Skeletal muscle tissue (tissue), 4 donors: Measurements from ENCODE around the gene SHANK1. TPM values are rescaled to one million over a fixed set of nuclear protein-coding genes. Genes with fewer than 3 reads are reported as not detected.
A peak's percentile ranks its signal among the peaks of the same experiment; 100 is the strongest.

Experiments
- H3K27ac ChIP-seq: one replicate; pipeline ENCODE4 v1.7.0; 2013; ENCODE audit warnings: mild to moderate bottlenecking, low read depth, low read length, inconsistent platforms
- H3K27me3 ChIP-seq, 3 donors: one replicate each; pipeline ENCODE4 v1.7.0; 2013; ENCODE audit warnings: low read length in 3 of 3; ENCODE audit not compliant: control insufficient read depth in 3 of 3, insufficient read depth in 3 of 3
- H3K36me3 ChIP-seq, 3 donors: one replicate each; pipeline ENCODE4 v1.7.0; 2013; ENCODE audit warnings: low read length in 3 of 3; ENCODE audit not compliant: control insufficient read depth in 3 of 3, insufficient read depth in 3 of 3
- H3K4me1 ChIP-seq, 3 donors: one replicate each; pipeline ENCODE4 v1.7.0; 2013; ENCODE audit warnings: low read length in 3 of 3, mild to moderate bottlenecking in 3 of 3; ENCODE audit not compliant: control insufficient read depth in 3 of 3, insufficient read depth in 3 of 3
- H3K4me3 ChIP-seq, 3 donors: one replicate each; pipeline ENCODE4 v1.7.0; 2013; ENCODE audit warnings: low read length in 3 of 3
- H3K9ac ChIP-seq, 3 donors: one replicate each; pipeline ENCODE4 v1.7.0; 2013; ENCODE audit warnings: low read length in 3 of 3, mild to moderate bottlenecking in 3 of 3, moderate library complexity in 2 of 3, low read depth in 1 of 3
- H3K9me3 ChIP-seq, 3 donors: one replicate each; pipeline ENCODE4 v1.7.0; 2013; ENCODE audit warnings: low read length in 3 of 3; ENCODE audit not compliant: control insufficient read depth in 3 of 3
- total RNA-seq: library from RNA; depleted of rRNA; stranded (reverse); fragments of >200 nt; gene quantifications from one replicate; pipeline ENCODE4 v1.2.3, GENCODE V29; 2014
- donor health status: Osteomylitis.

Gene SHANK1
- total RNA-seq, 1 donor from 2014 or later = 6.8 TPM

- no peaks in the 10 kb centered on the region for H3K9me3 ChIP-seq
- H3K27me3 ChIP-seq = peaks cover 16 to 64% (median 47%) of the 10 kb centered on the region in 3 donors
- H3K9ac ChIP-seq = peak overlapping the region in 1 of 3 donors; percentile 2
- H3K4me3 ChIP-seq = peak overlapping the region; percentile 22 to 63 (median 32)
- peaks cover 8 to 24% (median 13%) of the 10 kb centered on the region in 3 donors for H3K4me1 ChIP-seq
- no peak overlapping the region for H3K27ac ChIP-seq
- H3K36me3 ChIP-seq = no peaks in the 10 kb centered on the region
Observed at GRCh38 chr19:50722201-50723013, 2.8 kb upstream of the SHANK1 start.

DNA sequence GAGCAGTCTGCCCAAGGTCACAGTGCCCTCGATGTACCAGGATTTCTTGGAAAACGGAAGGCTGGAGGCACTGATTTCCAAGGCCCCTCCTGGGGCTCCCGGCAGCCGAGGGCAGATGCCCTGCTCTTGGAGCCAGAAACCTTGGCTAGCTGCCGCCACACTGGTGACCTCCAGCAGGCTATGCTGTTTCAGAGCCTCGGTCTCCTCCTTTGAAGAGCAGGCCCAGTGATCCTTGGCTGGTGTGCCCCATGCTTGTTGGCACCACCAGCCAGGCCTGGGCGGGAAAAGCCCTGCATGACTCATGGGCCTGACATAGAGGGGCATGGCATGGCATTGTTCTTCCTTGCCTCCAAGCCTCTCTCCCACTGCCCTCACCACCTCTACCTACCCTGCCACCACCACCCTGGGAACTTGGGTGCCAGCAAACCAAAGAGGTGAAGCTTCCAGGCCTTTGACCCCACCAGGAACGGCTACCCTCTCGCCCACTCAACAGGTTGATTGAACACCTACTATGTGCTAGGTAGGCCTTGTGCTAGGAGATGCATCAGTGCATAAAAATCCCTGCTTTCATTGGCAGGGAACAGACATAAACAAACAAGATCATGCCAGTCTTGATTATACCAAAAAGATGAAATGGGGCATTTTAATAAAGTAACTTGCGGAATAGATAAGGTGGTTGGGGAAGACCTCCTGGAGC is 2.0 kb upstream of the SHANK1 start:
- H3K4me3 ChIP-seq = no peak overlapping the region
- H3K4me1 ChIP-seq = peaks cover 8 to 27% (median 13%) of the 10 kb centered on the region in 3 donors
- no peak overlapping the region for H3K9ac ChIP-seq
- H3K27me3 ChIP-seq = peaks cover 20 to 66% (median 50%) of the 10 kb centered on the region in 3 donors
- no peaks in the 10 kb centered on the region for H3K36me3 ChIP-seq
- no peaks in the 10 kb centered on the region for H3K9me3 ChIP-seq
- no peak overlapping the region for H3K27ac ChIP-seq

DNA sequence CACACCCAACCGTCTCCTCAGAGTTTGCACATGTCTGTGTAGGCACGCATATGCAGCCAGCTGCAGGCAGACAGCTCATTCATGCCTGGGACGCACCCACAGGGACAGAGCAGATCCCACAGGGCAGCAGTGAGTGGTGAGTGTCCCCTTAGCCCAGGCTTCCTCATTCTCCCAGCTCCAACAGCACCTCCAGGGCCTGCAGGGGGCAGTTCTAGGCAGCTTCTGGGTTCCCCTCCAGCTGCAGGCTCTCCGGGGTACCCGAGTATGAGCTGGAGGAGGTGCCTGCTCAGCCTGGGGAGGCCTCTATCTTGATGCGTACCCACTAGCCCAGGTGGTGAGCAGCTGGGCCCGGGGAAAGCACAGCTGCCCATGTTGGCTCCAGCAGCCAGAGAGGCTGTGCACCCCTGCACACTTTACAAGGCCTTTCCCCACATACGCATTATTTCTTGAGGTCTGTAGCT is 1.3 kb upstream of the SHANK1 start:
- Histone ChIP-seq H3K9me3 (no peaks in the 10 kb centered on the region), H3K4me3 (no peak overlapping the region), H3K27ac (no peak overlapping the region), H3K27me3 (peaks cover 20 to 65% (median 45%) of the 10 kb centered on the region in 3 donors), H3K36me3 (no peaks in the 10 kb centered on the region), H3K9ac (no peak overlapping the region), H3K4me1 (peaks cover 8 to 27% (median 11%) of the 10 kb centered on the region in 3 donors)

DNA sequence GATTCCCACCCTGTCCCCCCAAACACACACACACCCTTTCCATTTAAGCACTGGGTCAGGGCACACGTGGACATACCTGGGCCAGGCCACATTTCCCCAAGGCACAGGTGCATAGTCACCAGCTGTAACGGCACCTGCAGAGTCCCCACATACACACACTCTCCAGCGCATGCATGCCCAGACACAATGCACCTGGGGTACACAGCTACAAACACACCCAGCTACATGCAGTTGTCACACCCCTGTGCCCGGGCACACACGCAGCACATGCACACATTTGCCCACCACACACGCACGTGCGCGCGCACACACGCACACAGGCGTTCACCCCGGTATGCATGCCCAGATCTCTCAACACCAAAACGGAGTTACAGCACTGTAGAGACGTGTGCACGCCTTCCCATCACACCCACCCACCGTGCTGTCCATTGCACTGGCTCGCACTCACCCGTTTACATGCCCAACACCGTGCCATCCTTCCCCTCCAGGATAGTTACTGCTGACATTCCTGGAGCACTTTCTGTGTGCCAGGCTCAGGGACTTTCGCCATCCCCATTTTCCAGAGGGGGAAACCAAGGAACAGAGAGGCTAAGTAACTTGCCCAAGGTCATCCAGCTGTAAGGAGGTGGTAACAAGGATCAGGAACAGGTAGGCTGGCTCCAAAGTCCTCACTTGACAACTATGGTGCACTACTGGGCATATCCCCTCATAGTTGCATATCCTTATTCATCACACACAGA is 749 bp upstream of the SHANK1 start:
- no peaks in the 10 kb centered on the region for H3K36me3 ChIP-seq
- no peak overlapping the region for H3K27ac ChIP-seq
- no peak overlapping the region for H3K4me3 ChIP-seq
- peaks cover 20 to 59% (median 39%) of the 10 kb centered on the region in 3 donors for H3K27me3 ChIP-seq
- peaks cover 6 to 21% (median 8%) of the 10 kb centered on the region in 3 donors for H3K4me1 ChIP-seq
- no peaks in the 10 kb centered on the region for H3K9me3 ChIP-seq
- no peak overlapping the region for H3K9ac ChIP-seq

GRCh38 chr19:50719119-50719435 is 525 bp downstream of the SHANK1 start:
- Histone ChIP-seq H3K27me3 (peaks cover 21 to 55% (median 37%) of the 10 kb centered on the region in 3 donors), H3K27ac (no peak overlapping the region), H3K36me3 (no peaks in the 10 kb centered on the region), H3K9ac (no peak overlapping the region), H3K4me1 (peaks cover 3 to 12% (median 6%) of the 10 kb centered on the region in 3 donors), H3K9me3 (no peaks in the 10 kb centered on the region), H3K4me3 (no peak overlapping the region)

DNA sequence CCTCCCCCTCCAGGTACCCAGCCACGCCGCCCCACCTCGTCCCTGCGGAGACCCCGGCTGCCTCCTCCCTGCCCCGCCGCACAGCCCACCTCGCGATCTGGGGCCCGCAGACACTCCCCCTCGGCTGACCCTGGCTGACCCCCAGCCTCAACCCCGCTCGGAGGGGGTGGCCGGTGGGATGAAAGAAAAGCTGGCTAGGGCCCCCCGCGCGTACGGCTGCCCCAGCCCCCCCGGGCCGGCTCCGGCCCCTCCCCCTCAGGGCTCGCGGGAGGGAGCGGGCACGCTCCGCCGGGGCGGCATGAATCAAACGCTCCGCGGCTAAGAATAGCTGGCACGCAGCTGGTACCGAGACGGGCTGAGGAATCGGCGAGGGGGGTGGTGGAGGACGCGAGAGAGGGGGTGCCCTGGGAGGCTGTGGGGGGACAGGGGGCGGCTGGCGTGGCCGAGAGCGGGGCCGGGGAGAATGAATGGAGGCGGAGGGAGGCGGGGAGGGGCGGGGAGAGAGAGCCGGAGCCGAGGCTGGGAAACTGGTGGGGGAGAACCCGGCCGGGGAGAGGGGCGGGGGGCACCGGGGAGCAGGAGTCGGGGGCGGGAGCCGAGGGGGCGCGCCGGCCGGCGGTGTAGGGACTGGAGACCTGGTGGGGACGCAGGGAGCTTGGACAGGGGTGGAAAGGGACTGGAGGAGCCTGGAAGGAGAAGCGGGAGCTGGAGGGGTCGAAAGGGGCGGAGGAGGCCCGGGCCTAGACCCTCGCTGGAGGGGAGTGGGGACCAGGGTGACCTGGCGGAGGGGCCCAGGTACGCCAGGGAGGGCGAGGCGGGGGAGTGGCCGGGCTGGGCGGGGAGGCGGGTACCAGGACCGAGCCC is 1.1 kb downstream of the SHANK1 start:
- H3K9me3 ChIP-seq = no peaks in the 10 kb centered on the region
- H3K27ac ChIP-seq = no peak overlapping the region
- peaks cover under 1 to 9% (median 4%) of the 10 kb centered on the region in 3 donors for H3K4me1 ChIP-seq
- no peaks in the 10 kb centered on the region for H3K36me3 ChIP-seq
- H3K9ac ChIP-seq = no peak overlapping the region
- H3K4me3 ChIP-seq = no peak overlapping the region
- peaks cover 23 to 54% (median 33%) of the 10 kb centered on the region in 3 donors for H3K27me3 ChIP-seq

GRCh38 chr19:50717891-50718254 is 1.7 kb downstream of the SHANK1 start:
- H3K36me3 ChIP-seq = no peaks in the 10 kb centered on the region
- H3K27ac ChIP-seq = no peak overlapping the region
- H3K9me3 ChIP-seq = no peaks in the 10 kb centered on the region
- H3K27me3 ChIP-seq = peaks cover 20 to 48% (median 31%) of the 10 kb centered on the region in 3 donors
- peaks cover 0 to 7% (median 4%) of the 10 kb centered on the region in 3 donors for H3K4me1 ChIP-seq
- H3K9ac ChIP-seq = no peak overlapping the region
- no peak overlapping the region for H3K4me3 ChIP-seq

DNA sequence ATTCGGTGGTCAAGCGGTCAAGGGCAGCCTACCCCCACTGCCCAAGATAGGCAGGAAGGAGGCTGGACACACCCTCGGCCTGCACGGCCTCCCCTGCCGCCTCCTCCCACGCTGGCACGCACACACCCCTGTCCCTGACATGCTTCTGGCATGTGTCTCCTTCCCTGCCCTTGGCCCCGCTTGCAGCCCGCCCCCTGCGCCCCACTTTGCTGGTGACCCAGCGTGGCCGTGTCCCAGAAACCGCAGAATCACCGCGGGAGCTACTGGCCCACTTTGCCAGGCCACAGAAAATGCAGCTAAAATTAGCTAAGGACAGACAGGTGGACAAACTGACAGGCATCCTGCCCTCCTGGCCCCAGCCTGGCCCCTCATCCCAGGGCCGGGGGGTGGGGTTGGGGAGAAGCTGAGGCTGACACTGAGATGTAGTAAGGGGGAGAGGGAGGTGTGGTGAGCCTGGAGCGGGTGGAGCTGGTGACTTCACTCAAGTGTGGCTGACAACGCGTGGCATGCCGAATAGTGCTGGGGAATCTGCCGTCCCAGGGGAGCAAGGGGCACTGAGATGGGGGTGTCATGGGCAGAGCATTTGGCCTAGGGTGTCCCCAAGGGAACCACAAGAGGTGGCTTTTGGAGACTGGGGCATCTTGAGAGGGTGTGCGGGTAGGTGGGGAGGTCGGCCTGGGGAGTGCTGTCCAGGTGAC is 2.4 kb downstream of the SHANK1 start:
- Histone ChIP-seq H3K9me3 (no peaks in the 10 kb centered on the region), H3K27me3 (peaks cover 20 to 50% (median 31%) of the 10 kb centered on the region in 3 donors), H3K27ac (no peak overlapping the region)

More for the DNA sequence above, 2.4 kb downstream of the SHANK1 start:
- Histone ChIP-seq H3K4me3 (no peak overlapping the region), H3K9ac (no peak overlapping the region), H3K36me3 (no peaks in the 10 kb centered on the region), H3K4me1 (peaks cover 0 to 7% (median 4%) of the 10 kb centered on the region in 3 donors)
